Left ventricle myocardium inferior (tissue), 1 donor: Measurements from ENCODE around the gene SOX6. TPM values are rescaled to one million over a fixed set of nuclear protein-coding genes. Genes with fewer than 3 reads are reported as not detected.
A peak's percentile ranks its signal among the peaks of the same experiment; 100 is the strongest.

Source experiments
- DNase-seq: peaks from one replicate; pipeline ENCODE4 v3.0.0-alpha.2; 2020
- H3K27ac ChIP-seq: fragments of 200-600 bp; replicated peaks from 2 replicates; pipeline ENCODE4 v1.8.0; 2021
- H3K27me3 ChIP-seq: fragments of 200-600 bp; 2 replicates; pipeline ENCODE4 v1.8.0; 2021; ENCODE audit warnings: low read depth
- H3K36me3 ChIP-seq: fragments of 200-600 bp; 2 replicates; pipeline ENCODE4 v1.8.0; 2021
- H3K4me1 ChIP-seq: fragments of 200-600 bp; 2 replicates; pipeline ENCODE4 v1.8.0; 2021
- H3K4me3 ChIP-seq: fragments of 200-600 bp; 2 replicates; pipeline ENCODE4 v1.8.0; 2021; ENCODE audit warnings: mild to moderate bottlenecking, moderate library complexity
- H3K9me3 ChIP-seq: fragments of 200-600 bp; replicated peaks from 2 replicates; pipeline ENCODE4 v1.8.0; 2021
- CTCF ChIP-seq: fragments of 200-600 bp; IDR thresholded peaks from 2 replicates; pipeline ENCODE4 v1.8.0; 2021; ENCODE audit warnings: antibody characterized with exemption, mild to moderate bottlenecking, borderline replicate concordance
- intact Hi-C: fragments of 100-400 bp; cut with micrococcal nuclease; formaldehyde crosslinking; loops from one replicate; pipeline ENCODE4 v1.11.0; 2022
- total RNA-seq: library from RNA; stranded (reverse); fragmentation: NEBNext Ultra II Directional; extraction: Animal tissue kit (Norgen Biotek cat#: 25700); gene quantifications from one replicate; pipeline ENCODE4 v1.2.1, GENCODE V29; 2021
- donor health status: DM: no; HTN: yes; CAD: no; lungs with severe emphysema.

The SOX6 gene
- total RNA-seq, 1 donor from 2014 or later, result 20.2 TPM

GRCh38 chr11:16120008-16120407 lies 236.3 kb downstream of the SOX6 start:
- Histone ChIP-seq H3K4me1 (peaks cover 23% of the 10 kb centered on the region), H3K27me3 (no peaks in the 10 kb centered on the region), H3K4me3 (no peak overlapping the region), H3K27ac (no peak overlapping the region), H3K9me3 (no peaks in the 10 kb centered on the region), H3K36me3 (no peaks in the 10 kb centered on the region)
- intact Hi-C loops, result no loop called here
- no peak for DNase-seq
- no peak for TF ChIP-seq CTCF

GRCh38 chr11:16117989-16118756 lies 238.2 kb downstream of the SOX6 start:
- H3K4me1 ChIP-seq, result peaks cover 34% of the 10 kb centered on the region

GRCh38 chr11:16114978-16115871 lies 241.1 kb downstream of the SOX6 start:
- no peak overlapping the region for H3K4me3 ChIP-seq
- peak overlapping the region; percentile 31 for H3K27ac ChIP-seq
- H3K9me3 ChIP-seq, result no peaks in the 10 kb centered on the region
- peaks cover 42% of the 10 kb centered on the region for H3K4me1 ChIP-seq
- DNase-seq, result no peak
- TF ChIP-seq CTCF, result no peak
- H3K36me3 ChIP-seq, result no peaks in the 10 kb centered on the region
- intact Hi-C loops, result no loop called here
- no peaks in the 10 kb centered on the region for H3K27me3 ChIP-seq

More at GRCh38 chr11:16117989-16118756, 238.2 kb downstream of the SOX6 start:
- H3K36me3 ChIP-seq, result no peaks in the 10 kb centered on the region
- H3K27me3 ChIP-seq, result no peaks in the 10 kb centered on the region
- H3K9me3 ChIP-seq, result no peaks in the 10 kb centered on the region
- intact Hi-C loops, result no loop called here
- peak overlapping the region; percentile 26 for H3K27ac ChIP-seq
- DNase-seq, result no peak
- no peak overlapping the region for H3K4me3 ChIP-seq
- TF ChIP-seq CTCF, result no peak

- no peaks in the 10 kb centered on the region for H3K27me3 ChIP-seq
- intact Hi-C loops, result no loop called here
- H3K27ac ChIP-seq, result peak overlapping the region; percentile 31
Measured at GRCh38 chr11:16114431-16114830, 241.9 kb downstream of the SOX6 start.

More at GRCh38 chr11:16114431-16114830, 241.9 kb downstream of the SOX6 start:
- TF ChIP-seq CTCF, result no peak
- H3K4me1 ChIP-seq, result peaks cover 42% of the 10 kb centered on the region
- DNase-seq, result no peak
- no peaks in the 10 kb centered on the region for H3K36me3 ChIP-seq
- H3K9me3 ChIP-seq, result no peaks in the 10 kb centered on the region
- H3K4me3 ChIP-seq, result no peak overlapping the region
